ENCODE measurements around the gene C5orf34. TPM values are rescaled to one million over a fixed set of nuclear protein-coding genes. Genes with fewer than 3 reads are reported as not detected.
"Not testable (repeated sequence)": the region's sequence is repeated elsewhere in the genome, so short reads cannot be mapped to it uniquely, and the experiment has no call there.

C5orf34 gene
- total RNA-seq, 1 donor from 2014 or later: 0.53 TPM

- no peak for FAIRE-seq
- TF ChIP-seq CTCF (IDR thresholded peaks at IDR 0.05; ENCODE audit: insufficient read depth, low read length, severe bottlenecking): no peak
- peak; percentile 91 for DNase-seq (ENCODE audit: low read depth)
These were observed 505 bp downstream of the C5orf34 start for GRCh38 chr5:43514471-43514815.

GRCh38 chr5:43514025-43514424 is 923 bp downstream of the C5orf34 start:
- TF ChIP-seq CTCF (IDR thresholded peaks at IDR 0.05; ENCODE audit: insufficient read depth, low read length, severe bottlenecking): no peak
- DNase-seq (ENCODE audit: low read depth) (peak; percentile 8), FAIRE-seq (no peak)

More at GRCh38 chr5:43514471-43514815, 505 bp downstream of the C5orf34 start:
- no peaks in the 10 kb centered on the region for H3K27me3 ChIP-seq (ENCODE audit: control insufficient read depth, insufficient read depth, low read length)
- peak overlapping the region; percentile 51 for H3K4me3 ChIP-seq (ENCODE audit: low read depth, low read length)
- no peaks in the 10 kb centered on the region for H3K36me3 ChIP-seq (ENCODE audit: control insufficient read depth, insufficient read depth, low read length)

GRCh38 chr5:43511062-43511461 is 3.9 kb downstream of the C5orf34 start:
- not testable (repeated sequence) for DNase-seq (ENCODE audit: low read depth); H3K4me3 ChIP-seq (ENCODE audit: low read depth, low read length); H3K36me3 ChIP-seq (ENCODE audit: control insufficient read depth, insufficient read depth, low read length); H3K27me3 ChIP-seq (ENCODE audit: control insufficient read depth, insufficient read depth, low read length); FAIRE-seq

More at GRCh38 chr5:43514025-43514424, 923 bp downstream of the C5orf34 start:
- no peaks in the 10 kb centered on the region for H3K27me3 ChIP-seq (ENCODE audit: control insufficient read depth, insufficient read depth, low read length)
- peak overlapping the region; percentile 51 for H3K4me3 ChIP-seq (ENCODE audit: low read depth, low read length)
- H3K36me3 ChIP-seq (ENCODE audit: control insufficient read depth, insufficient read depth, low read length): no peaks in the 10 kb centered on the region

GRCh38 chr5:43498581-43498980 is 16.4 kb downstream of the C5orf34 start:
- H3K27me3 ChIP-seq (ENCODE audit: control insufficient read depth, insufficient read depth, low read length): no peaks in the 10 kb centered on the region
- no peaks in the 10 kb centered on the region for H3K36me3 ChIP-seq (ENCODE audit: control insufficient read depth, insufficient read depth, low read length)
- FAIRE-seq: no peak
- DNase-seq (ENCODE audit: low read depth): no peak
- no peak overlapping the region for H3K4me3 ChIP-seq (ENCODE audit: low read depth, low read length)
- TF ChIP-seq CTCF (IDR thresholded peaks at IDR 0.05; ENCODE audit: insufficient read depth, low read length, severe bottlenecking): no peak

- no peak overlapping the region for H3K4me3 ChIP-seq (ENCODE audit: low read depth, low read length)
- no peaks in the 10 kb centered on the region for H3K27me3 ChIP-seq (ENCODE audit: control insufficient read depth, insufficient read depth, low read length)
- no peak for TF ChIP-seq CTCF (IDR thresholded peaks at IDR 0.05; ENCODE audit: insufficient read depth, low read length, severe bottlenecking)
- no peak for DNase-seq (ENCODE audit: low read depth)
- no peak for FAIRE-seq
- H3K36me3 ChIP-seq (ENCODE audit: control insufficient read depth, insufficient read depth, low read length): no peaks in the 10 kb centered on the region
These were observed 17.4 kb downstream of the C5orf34 start for GRCh38 chr5:43497311-43498104.

- Histone ChIP-seq H3K4me3 (ENCODE audit: low read depth, low read length) (no peak overlapping the region), H3K36me3 (ENCODE audit: control insufficient read depth, insufficient read depth, low read length) (no peaks in the 10 kb centered on the region), H3K27me3 (ENCODE audit: control insufficient read depth, insufficient read depth, low read length) (no peaks in the 10 kb centered on the region)
- FAIRE-seq (no peak), DNase-seq (ENCODE audit: low read depth) (no peak)
- TF ChIP-seq CTCF (IDR thresholded peaks at IDR 0.05; ENCODE audit: insufficient read depth, low read length, severe bottlenecking): no peak
These were observed 23.6 kb downstream of the C5orf34 start for GRCh38 chr5:43491326-43491725.

Data from bronchial epithelial cell (primary cell).